H9 (cell line): ENCODE measurements around the gene UTP11. TPM values are rescaled to one million over a fixed set of nuclear protein-coding genes. Genes with fewer than 3 reads are reported as not detected.

Experiments used
- DNase-seq: peaks from one replicate; pipeline ENCODE4 v3.0.0-alpha.2; 2017
- H2AFZ ChIP-seq: one replicate; pipeline ENCODE4 v1.6.1; 2013; ENCODE audit warnings: mild to moderate bottlenecking, low read length, control low read depth, moderate library complexity
- H2AK5ac ChIP-seq: 2 replicates; pipeline ENCODE4 v1.6.1; 2013; ENCODE audit warnings: low read length, control low read depth, mixed read lengths; ENCODE audit not compliant: insufficient read length
- H2BK120ac ChIP-seq: one replicate; pipeline ENCODE4 v1.6.1; 2013; ENCODE audit warnings: low read depth, mild to moderate bottlenecking, low read length, control low read depth, inconsistent platforms; ENCODE audit not compliant: poor library complexity, severe bottlenecking
- H2BK12ac ChIP-seq: 2 replicates; pipeline ENCODE4 v1.6.1; 2013; ENCODE audit warnings: low read length, control low read depth, mixed read lengths, low read depth; ENCODE audit not compliant: insufficient read length
- H2BK15ac ChIP-seq: 2 replicates; pipeline ENCODE4 v1.6.1; 2013; ENCODE audit warnings: low read depth, low read length, control low read depth
- H2BK20ac ChIP-seq: one replicate; pipeline ENCODE4 v1.6.1; 2013; ENCODE audit warnings: low read depth, mild to moderate bottlenecking, low read length, control low read depth, inconsistent platforms; ENCODE audit not compliant: poor library complexity, severe bottlenecking
- H2BK5ac ChIP-seq: 2 replicates; pipeline ENCODE4 v1.6.1; 2013; ENCODE audit warnings: low read length, control low read depth, mixed read lengths; ENCODE audit not compliant: insufficient read length
- H3K14ac ChIP-seq: 2 replicates; pipeline ENCODE4 v1.6.1; 2013; ENCODE audit warnings: low read length, control low read depth; ENCODE audit not compliant: insufficient read depth
- H3K18ac ChIP-seq: 2 replicates; pipeline ENCODE4 v1.6.1; 2013; ENCODE audit warnings: low read depth, mild to moderate bottlenecking, mixed read lengths, low read length, control low read depth; ENCODE audit not compliant: insufficient read length
- H3K23ac ChIP-seq: 2 replicates; pipeline ENCODE4 v1.6.1; 2013; ENCODE audit warnings: low read length, control low read depth, mixed read lengths, low read depth; ENCODE audit not compliant: insufficient read length
- H3K23me2 ChIP-seq: 2 replicates; pipeline ENCODE4 v1.6.1; 2013; ENCODE audit warnings: low read depth, mild to moderate bottlenecking, mixed read lengths, low read length, control low read depth; ENCODE audit not compliant: insufficient read length, poor library complexity, severe bottlenecking
- H3K27ac ChIP-seq: 2 replicates; pipeline ENCODE4 v1.5.1; 2013; ENCODE audit warnings: low read length, control low read depth, mixed read lengths, low read depth; ENCODE audit not compliant: insufficient read length
- H3K27me3 ChIP-seq: 2 replicates; pipeline ENCODE4 v1.6.1; 2013; ENCODE audit warnings: low read length, control low read depth, inconsistent platforms; ENCODE audit not compliant: insufficient read depth
- H3K4ac ChIP-seq: 2 replicates; pipeline ENCODE4 v1.6.1; 2013; ENCODE audit warnings: low read depth, mild to moderate bottlenecking, control low read depth, inconsistent platforms, low read length, moderate library complexity
- H3K4me1 ChIP-seq: 2 replicates; pipeline ENCODE4 v1.6.1; 2013; ENCODE audit warnings: low read length, control low read depth, inconsistent platforms; ENCODE audit not compliant: insufficient read depth
- H3K4me2 ChIP-seq: 2 replicates; pipeline ENCODE4 v1.6.1; 2013; ENCODE audit warnings: low read length, control low read depth, mixed read lengths; ENCODE audit not compliant: insufficient read length, insufficient read depth
- H3K56ac ChIP-seq: 2 replicates; pipeline ENCODE4 v1.6.1; 2013; ENCODE audit warnings: low read depth, mild to moderate bottlenecking, mixed read lengths, low read length, control low read depth; ENCODE audit not compliant: insufficient read length
- H3K79me1 ChIP-seq: 2 replicates; pipeline ENCODE4 v1.6.1; 2013; ENCODE audit warnings: low read depth, mild to moderate bottlenecking, moderate library complexity, low read length, control low read depth, inconsistent platforms; ENCODE audit not compliant: insufficient read depth, poor library complexity, severe bottlenecking
- H3K79me2 ChIP-seq: 2 replicates; pipeline ENCODE4 v1.6.1; 2013; ENCODE audit warnings: low read length, control low read depth, inconsistent platforms; ENCODE audit not compliant: insufficient read depth
- H3K9ac ChIP-seq: 2 replicates; pipeline ENCODE4 v1.6.1; 2013; ENCODE audit warnings: low read length, control low read depth, mixed read lengths; ENCODE audit not compliant: insufficient read length; ENCODE audit errors: extremely low read depth
- H3K9me3 ChIP-seq: one replicate; pipeline ENCODE4 v1.6.1; 2013; ENCODE audit warnings: low read depth, low read length, inconsistent platforms; ENCODE audit not compliant: control insufficient read depth
- H3T11ph ChIP-seq: one replicate; pipeline ENCODE4 v1.6.1; 2013; ENCODE audit warnings: mild to moderate bottlenecking, low read length, control low read depth, inconsistent platforms
- H4K20me1 ChIP-seq: one replicate; pipeline ENCODE4 v1.6.1; 2013; ENCODE audit not compliant: control insufficient read depth, insufficient read length, insufficient read depth
- H4K5ac ChIP-seq: 2 replicates; pipeline ENCODE4 v1.6.1; 2013; ENCODE audit warnings: low read depth, mild to moderate bottlenecking, mixed read lengths, low read length, control low read depth; ENCODE audit not compliant: insufficient read length
- H4K8ac ChIP-seq: replicated peaks from 2 replicates; pipeline ENCODE4 v1.6.1; 2013; ENCODE audit warnings: low read length, control low read depth, mixed read lengths, low read depth; ENCODE audit not compliant: insufficient read length
- H4K91ac ChIP-seq: 2 replicates; pipeline ENCODE4 v1.6.1; 2013; ENCODE audit warnings: low read depth, mild to moderate bottlenecking, moderate library complexity, mixed read lengths, low read length, control low read depth; ENCODE audit not compliant: insufficient read length
- H3K27ac Mint-ChIP-seq, 3 experiments: 2 replicates in 2 of 3; 3 replicates in 1 of 3; pipeline ENCODE4 v1.8.0; 2020 to 2021; ENCODE audit warnings: mixed read lengths in 3 of 3, mild to moderate bottlenecking in 1 of 3, moderate library complexity in 1 of 3
- H3K27me3 Mint-ChIP-seq: 2 replicates; pipeline ENCODE4 v1.8.0; 2021; ENCODE audit warnings: low read depth, mild to moderate bottlenecking, moderate library complexity, mixed read lengths
- H3K36me3 Mint-ChIP-seq, 3 experiments: 2 replicates in 2 of 3; 3 replicates in 1 of 3; pipeline ENCODE4 v1.8.0; 2020 to 2021; ENCODE audit warnings: low read depth in 3 of 3, mixed read lengths in 3 of 3; ENCODE audit not compliant: insufficient read depth in 1 of 3
- H3K4me1 Mint-ChIP-seq, 2 experiments: 2 replicates each; pipeline ENCODE4 v1.8.0; 2020; ENCODE audit warnings: mixed read lengths in 2 of 2
- H3K4me3 Mint-ChIP-seq, 2 experiments: 2 replicates in 1 of 2; 3 replicates in 1 of 2; pipeline ENCODE4 v1.8.0; 2020 to 2021; ENCODE audit warnings: mild to moderate bottlenecking in 2 of 2, mixed read lengths in 2 of 2, moderate library complexity in 1 of 2
- H3K9me3 Mint-ChIP-seq, 2 experiments: 2 replicates in 1 of 2; 3 replicates in 1 of 2; pipeline ENCODE4 v1.8.0; 2020; ENCODE audit warnings: mild to moderate bottlenecking in 2 of 2, mixed read lengths in 2 of 2, moderate library complexity in 1 of 2
- CTCF ChIP-seq: fragments of 200-600 bp; sonication (generic); conservative IDR thresholded peaks from 3 replicates; pipeline ENCODE4 v1.8.0; 2021; ENCODE audit warnings: antibody characterized with exemption, mild to moderate bottlenecking
- WGBS: extraction: QIAGEN DNeasy Blood & Tissue Kit; methylation state at CpG from one replicate; pipeline ENCODE4 v1.1.7; 2013; ENCODE audit warnings: missing lambda C conversion rate, low lambda C conversion rate, mixed read lengths; ENCODE audit not compliant: insufficient read length; ENCODE audit errors: extremely low coverage; 5-methylcytosine and 5-hydroxymethylcytosine counted together
- total RNA-seq: library from RNA; stranded (reverse); gene quantifications from 2 replicates; pipeline ENCODE4 v1.2.1, GENCODE V29; 2021

UTP11 gene
- total RNA-seq, 1 experiment from 2014 or later, result 63.1 TPM

DNA sequence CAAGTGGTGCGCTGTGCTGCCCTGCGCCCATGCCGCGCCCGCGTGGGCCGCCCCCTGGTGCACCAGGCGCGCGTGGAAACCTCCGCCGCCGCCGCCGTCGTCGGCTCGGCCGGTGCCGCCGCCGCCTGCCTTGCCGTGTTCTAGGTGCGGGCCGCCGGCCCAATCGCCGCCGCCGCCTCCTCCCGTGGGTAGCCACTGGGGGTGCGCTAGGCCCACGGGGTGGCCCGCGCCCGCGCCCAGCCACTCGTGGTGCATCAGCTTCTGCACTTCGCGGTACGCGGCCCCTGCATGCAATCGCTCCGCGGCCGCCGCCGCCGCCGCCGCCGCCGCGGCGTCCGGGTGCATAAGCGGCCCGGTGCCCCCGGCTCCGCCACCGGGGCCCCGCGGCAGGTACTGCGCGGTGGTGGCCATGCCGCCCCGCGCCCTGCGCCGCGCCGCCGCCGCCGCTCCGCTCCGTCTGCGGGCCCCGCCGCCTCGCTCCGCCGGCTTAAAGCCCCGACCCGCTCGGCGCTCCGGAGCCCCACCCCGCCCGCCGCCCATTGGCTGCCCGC, 33.9 kb downstream of the UTP11 start, which contains the start of gene POU3F1:
TSS of gene POU3F1 (minus strand) at position 461 of the 551 bp plus-strand sequence. CDS start at position 411, 50 bp downstream.
- no CpG with 5 or more reads among the region's 92 CpGs for WGBS
- Histone ChIP-seq H3T11ph (no peak within 1 kb of the TSS), H3K4me1 (peaks cover under 1% of the 10 kb centered on the region; the same call in 1 of the 2 replicates), H3K79me1 (no peaks in the 10 kb centered on the region), H3K18ac (no peak within 1 kb of the TSS), H3K79me2 (no peaks in the 10 kb centered on the region; the same call in 1 of the 2 replicates), H3K9ac (no peak within 1 kb of the TSS), H2BK15ac (no peak within 1 kb of the TSS), H2AFZ (no peak within 1 kb of the TSS), H2BK5ac (no peak within 1 kb of the TSS), H4K5ac (no peak within 1 kb of the TSS), H3K14ac (no peak within 1 kb of the TSS; the same call in 1 of the 2 replicates), H4K91ac (no peak within 1 kb of the TSS), H4K20me1 (no peaks in the 10 kb centered on the region), H3K27ac (no peak within 1 kb of the TSS), H3K23ac (no peak within 1 kb of the TSS), H3K4me2 (peak within 1 kb of the TSS; percentile 68), H2BK20ac (no peak within 1 kb of the TSS), H2AK5ac (no peak within 1 kb of the TSS), H3K23me2 (peaks cover 22% of the 10 kb centered on the region), H3K9me3 (no peaks in the 10 kb centered on the region), H2BK12ac (no peak within 1 kb of the TSS), H3K4ac (no peak within 1 kb of the TSS), H3K56ac (no peak within 1 kb of the TSS), H4K8ac (no peak within 1 kb of the TSS), H2BK120ac (no peak within 1 kb of the TSS), H3K27me3 (peaks cover 10% of the 10 kb centered on the region; the same call in 1 of the 2 replicates)
- peaks cover 16 to 24% (median 24%) of the 10 kb centered on the region in 3 experiments for H3K36me3 Mint-ChIP-seq
- peaks cover 57% of the 10 kb centered on the region for H3K27me3 Mint-ChIP-seq
- H3K27ac Mint-ChIP-seq, result no peak within 1 kb of the TSS
- H3K9me3 Mint-ChIP-seq, result peaks cover 0 to 2% of the 10 kb centered on the region in 2 experiments; a peak in 1 of 5 replicates
- H3K4me1 Mint-ChIP-seq, result peaks cover 42 to 53% of the 10 kb centered on the region in 2 experiments
- TF ChIP-seq CTCF, result no peak
- H3K4me3 Mint-ChIP-seq, result peak within 1 kb of the TSS; percentile 73 to 88
- DNase-seq, result no peak
